Measurements from ENCODE around the gene KCP. TPM values are rescaled to one million over a fixed set of nuclear protein-coding genes. Genes with fewer than 3 reads are reported as not detected.

KCP gene
- total RNA-seq, 1 experiment from 2014 or later = 2.7 TPM

- peaks cover 4% of the 10 kb centered on the region; the same call in 1 of the 2 replicates for H3K27me3 Mint-ChIP-seq (ENCODE audit: low read depth)
- no peaks in the 10 kb centered on the region for H3K36me3 Mint-ChIP-seq
- TF ChIP-seq ZNF263 (CRISPR knock-in tag; IDR thresholded peaks at IDR 0.05; ENCODE audit: low read depth) = 0 out of 2 replicates have a peak, but pooled peaks have one; percentile 28
- TF ChIP-seq FOXK1 (CRISPR knock-in tag; IDR thresholded peaks at IDR 0.05) = no peak
- H3K27ac Mint-ChIP-seq = no peak overlapping the region
- ATAC-seq (no peak; the same call in 1 of the 2 replicates), DNase-seq (ENCODE audit: low spot score) (no peak)
- ChIA-PET POLR2A (no interaction called here), CTCF (interaction anchor here (0.6 to 4.7 kb wide), 13 partner anchors 19 to 264 kb away, joined by 3 to 65 read pairs (median 4); partner anchors contain the start of genes ATP6V1F and KCP)
- H3K4me3 Mint-ChIP-seq = no peak overlapping the region
- H3K4me1 Mint-ChIP-seq = peaks cover 5% of the 10 kb centered on the region; the same call in 1 of the 2 replicates
- H3K9me3 Mint-ChIP-seq = peaks cover 4% of the 10 kb centered on the region; the same call in 1 of the 2 replicates
These were observed 23.9 kb downstream of the KCP start for GRCh38 chr7:128886391-128887168.

DNA sequence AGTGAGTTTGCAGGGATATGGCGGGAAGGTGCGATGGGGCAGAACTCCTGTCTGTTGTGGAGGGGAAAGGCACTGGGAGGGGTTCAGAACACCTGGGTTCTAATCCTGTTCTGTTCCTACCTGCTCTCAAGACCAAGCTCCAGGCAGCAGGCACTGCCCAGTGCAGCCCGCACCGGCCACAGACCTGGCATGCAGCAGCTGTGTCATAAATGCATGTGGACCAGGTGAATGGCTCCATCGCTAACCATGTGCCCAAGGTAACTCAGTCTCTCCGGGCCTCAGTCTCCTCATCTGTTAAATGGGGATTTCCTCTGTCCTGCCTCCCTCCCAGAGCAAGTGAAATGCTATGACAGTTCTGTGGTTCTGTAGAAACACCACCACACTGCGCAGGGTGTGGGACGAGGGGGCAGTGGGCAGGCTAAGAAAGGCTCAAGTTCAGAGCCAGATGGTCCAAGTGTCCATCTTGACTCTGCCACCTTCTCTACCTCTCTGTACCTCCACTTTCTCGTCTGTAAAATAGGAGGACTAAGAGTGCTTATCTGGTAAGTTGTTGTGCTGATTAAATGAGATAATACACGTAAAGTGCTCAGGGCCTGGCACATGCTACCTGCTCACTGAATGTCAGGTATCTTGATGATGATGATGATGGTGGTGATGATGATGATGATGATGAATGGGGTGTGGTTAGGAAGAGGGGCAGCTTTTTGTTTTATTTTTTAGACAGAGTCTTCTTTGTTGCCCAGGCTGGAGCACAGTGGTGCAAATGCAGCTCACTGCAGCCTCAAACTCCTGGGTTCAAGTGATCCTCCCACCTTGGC is 24.9 kb downstream of the KCP start:
- Mint-ChIP-seq H3K36me3 (no peaks in the 10 kb centered on the region), H3K4me1 (peaks cover 5% of the 10 kb centered on the region; the same call in 1 of the 2 replicates), H3K27ac (no peak overlapping the region), H3K9me3 (peaks cover 4% of the 10 kb centered on the region; the same call in 1 of the 2 replicates), H3K4me3 (no peak overlapping the region), H3K27me3 (ENCODE audit: low read depth) (peaks cover 4% of the 10 kb centered on the region; the same call in 1 of the 2 replicates)
- DNase-seq (ENCODE audit: low spot score) (no peak), ATAC-seq (no peak)
- ChIA-PET CTCF (interaction anchor here (0.6 to 4.7 kb wide), 10 partner anchors 22 to 206 kb away, joined by 3 to 65 read pairs (median 6); partner anchors contain the start of genes ATP6V1F, IRF5 and KCP), POLR2A (no interaction called here)
- no peak for TF ChIP-seq JUN (CRISPR knock-in tag; IDR thresholded peaks at IDR 0.05)
- no peak for TF ChIP-seq GRHL2 (CRISPR knock-in tag; IDR thresholded peaks at IDR 0.05; ENCODE audit: insufficient replicate concordance, severe bottlenecking)
- no peak for TF ChIP-seq ATF2 (CRISPR knock-in tag; IDR thresholded peaks at IDR 0.05; ENCODE audit: borderline replicate concordance, low read depth)
- TF ChIP-seq OVOL2 (CRISPR knock-in tag; IDR thresholded peaks at IDR 0.05; ENCODE audit: borderline replicate concordance) = no peak
- TF ChIP-seq KAT7 (CRISPR knock-in tag; IDR thresholded peaks at IDR 0.05; ENCODE audit: borderline replicate concordance) = no peak
- no peak for TF ChIP-seq ZNF416 (CRISPR knock-in tag; IDR thresholded peaks at IDR 0.05)
- no peak for TF ChIP-seq MAX (CRISPR knock-in tag; IDR thresholded peaks at IDR 0.05)
- TF ChIP-seq TP53 (CRISPR knock-in tag; IDR thresholded peaks at IDR 0.05) = no peak
- TF ChIP-seq, protein P1, sequence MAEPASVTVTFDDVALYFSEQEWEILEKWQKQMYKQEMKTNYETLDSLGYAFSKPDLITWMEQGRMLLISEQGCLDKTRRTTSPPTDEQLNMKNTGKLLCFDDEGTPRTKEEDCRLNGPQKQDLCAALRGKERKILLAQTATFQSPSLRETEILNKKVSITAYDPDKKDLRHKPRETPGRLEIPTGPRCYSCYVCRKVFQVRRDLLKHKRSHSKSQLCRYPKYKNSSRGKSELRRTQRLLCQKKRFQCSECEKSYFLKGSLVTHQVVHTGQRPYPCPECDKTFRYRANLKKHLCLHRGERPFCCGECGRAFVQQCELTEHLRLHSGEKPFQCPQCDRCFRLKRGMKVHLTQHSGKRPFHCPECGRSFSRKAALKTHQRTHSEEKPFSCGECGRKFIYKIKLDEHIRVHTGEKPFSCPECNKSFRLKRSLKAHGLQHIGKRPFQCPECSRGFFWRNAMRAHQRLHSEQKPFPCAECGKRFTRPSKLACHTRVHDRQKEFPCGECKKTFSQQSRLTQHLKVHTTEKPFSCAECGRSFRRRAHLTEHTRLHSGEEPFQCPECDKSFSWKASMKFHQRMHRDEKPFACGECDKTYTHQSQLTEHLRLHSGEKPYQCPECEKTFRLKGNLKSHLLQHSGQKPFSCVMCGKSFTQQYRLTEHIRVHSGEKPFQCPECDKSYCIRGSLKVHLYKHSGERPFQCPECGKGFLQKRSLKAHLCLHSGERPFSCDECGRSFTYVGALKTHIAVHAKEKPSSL (CRISPR knock-in tag; conservative IDR thresholded peaks at IDR 0.05) = no peak
- no peak for TF ChIP-seq ZNF138 (CRISPR knock-in tag; conservative IDR thresholded peaks at IDR 0.05)
- TF ChIP-seq CTCF (IDR thresholded peaks at IDR 0.05) = no peak
- TF ChIP-seq ZNF317 (CRISPR knock-in tag; IDR thresholded peaks at IDR 0.05; ENCODE audit: borderline replicate concordance, low read depth) = no peak
- TF ChIP-seq JAZF1 (CRISPR knock-in tag; IDR thresholded peaks at IDR 0.05) = no peak
- no peak for TF ChIP-seq TCF7 (CRISPR knock-in tag; IDR thresholded peaks at IDR 0.05; ENCODE audit: low read depth)
- TF ChIP-seq, protein P2, sequence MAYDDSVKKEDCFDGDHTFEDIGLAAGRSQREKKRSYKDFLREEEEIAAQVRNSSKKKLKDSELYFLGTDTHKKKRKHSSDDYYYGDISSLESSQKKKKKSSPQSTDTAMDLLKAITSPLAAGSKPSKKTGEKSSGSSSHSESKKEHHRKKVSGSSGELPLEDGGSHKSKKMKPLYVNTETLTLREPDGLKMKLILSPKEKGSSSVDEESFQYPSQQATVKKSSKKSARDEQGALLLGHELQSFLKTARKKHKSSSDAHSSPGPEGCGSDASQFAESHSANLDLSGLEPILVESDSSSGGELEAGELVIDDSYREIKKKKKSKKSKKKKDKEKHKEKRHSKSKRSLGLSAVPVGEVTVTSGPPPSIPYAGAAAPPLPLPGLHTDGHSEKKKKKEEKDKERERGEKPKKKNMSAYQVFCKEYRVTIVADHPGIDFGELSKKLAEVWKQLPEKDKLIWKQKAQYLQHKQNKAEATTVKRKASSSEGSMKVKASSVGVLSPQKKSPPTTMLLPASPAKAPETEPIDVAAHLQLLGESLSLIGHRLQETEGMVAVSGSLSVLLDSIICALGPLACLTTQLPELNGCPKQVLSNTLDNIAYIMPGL (CRISPR knock-in tag; IDR thresholded peaks at IDR 0.05) = no peak
- TF ChIP-seq ZBTB21 (CRISPR knock-in tag; IDR thresholded peaks at IDR 0.05; ENCODE audit: borderline replicate concordance) = no peak
- TF ChIP-seq FOXK1 (CRISPR knock-in tag; IDR thresholded peaks at IDR 0.05) = no peak
- no peak for TF ChIP-seq ZNF219 (CRISPR knock-in tag; IDR thresholded peaks at IDR 0.05; ENCODE audit: borderline replicate concordance)
- TF ChIP-seq ZNF281 (CRISPR knock-in tag; IDR thresholded peaks at IDR 0.05) = no peak
